HG03280 (cell line): ENCODE data around the gene LRIT3.

Experiments used
- ATAC-seq: cut with Tn5 transposase; IDR thresholded peaks from one replicate; pipeline ENCODE4 v1.9.1; 2021; ENCODE audit warnings: mild to moderate bottlenecking, moderate library complexity; ENCODE audit not compliant: unreplicated experiment

The LRIT3 gene

GRCh38 chr4:109902559-109903251, 54.8 kb downstream of the LRIT3 start:
- ATAC-seq = no peak

DNA sequence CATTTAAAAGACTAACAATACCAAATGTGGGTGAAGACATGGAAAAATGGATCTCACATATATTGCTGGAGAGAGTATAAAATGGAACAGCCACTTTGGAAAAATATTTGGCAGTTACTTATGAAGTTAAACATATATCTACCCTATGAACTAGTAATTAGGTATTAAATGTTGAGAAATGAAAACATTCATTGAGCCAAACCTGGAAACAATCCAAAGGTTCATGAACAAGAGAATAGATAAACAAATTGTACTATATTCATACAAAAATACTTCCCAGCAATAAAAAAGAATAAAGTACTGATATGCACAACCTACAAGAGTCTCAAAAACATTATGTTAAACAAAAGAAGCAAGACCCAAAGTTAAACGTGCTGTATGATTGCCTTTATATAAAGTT, 60.8 kb downstream of the LRIT3 start:
- no peak for ATAC-seq

- no peak for ATAC-seq
Observed at GRCh38 chr4:109910256-109910655, 62.3 kb downstream of the LRIT3 start.

- ATAC-seq = no peak
Observed at GRCh38 chr4:109912706-109913595, 65.0 kb downstream of the LRIT3 start, which contains the start of gene EGF. TSS of gene EGF (plus strand) at chr4:109912883. CDS start at chr4:109913336, 453 bp downstream.

GRCh38 chr4:109913596-109914241, 65.8 kb downstream of the LRIT3 start:
- ATAC-seq = no peak

- ATAC-seq = no peak
Observed at GRCh38 chr4:109914322-109914721, 66.4 kb downstream of the LRIT3 start.

- no peak for ATAC-seq
Observed at GRCh38 chr4:109915385-109916026, 67.6 kb downstream of the LRIT3 start.

DNA sequence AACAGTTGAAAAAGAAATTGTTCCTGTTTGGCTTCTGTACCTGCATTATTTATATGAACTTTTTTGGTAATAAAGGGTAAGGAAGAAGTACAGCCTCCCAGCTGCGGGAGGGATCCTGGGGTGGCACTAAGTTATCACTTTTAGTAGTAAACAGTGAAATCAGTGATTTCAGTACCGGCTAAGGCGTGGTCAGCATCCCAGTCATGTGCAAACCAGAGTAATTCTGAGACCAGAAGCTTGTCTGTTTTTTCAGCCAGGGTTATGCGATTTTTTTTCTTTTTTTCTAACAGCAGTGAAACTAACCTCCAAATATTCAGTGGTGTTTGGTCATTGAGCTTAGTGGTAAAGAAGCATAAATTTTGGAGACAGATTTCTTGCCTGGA, 68.1 kb downstream of the LRIT3 start:
- ATAC-seq = no peak

DNA sequence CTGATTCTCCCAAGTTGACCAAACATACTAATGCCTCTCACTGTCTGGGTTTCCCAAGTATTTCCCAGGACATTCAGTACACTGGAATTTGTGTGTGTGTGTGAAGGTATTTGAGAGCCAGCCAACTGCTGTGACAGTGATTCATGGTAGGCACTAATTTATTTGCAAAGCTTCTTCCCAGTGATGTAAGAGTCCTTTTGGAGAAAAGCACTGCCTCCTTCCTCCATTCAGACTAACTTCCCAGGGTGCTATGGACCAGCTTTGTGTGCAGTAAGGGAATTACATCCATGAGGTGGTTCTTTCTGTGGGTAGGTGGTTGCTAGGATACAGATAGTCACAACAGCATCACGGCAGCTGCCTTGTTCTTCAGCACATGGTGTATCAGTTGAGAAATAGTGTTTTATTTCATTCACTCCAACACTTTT, 73.5 kb downstream of the LRIT3 start:
- ATAC-seq = no peak
